WTC11 (cell line): ENCODE data around the gene HCFC1. TPM values are rescaled to one million over a fixed set of nuclear protein-coding genes. Genes with fewer than 3 reads are reported as not detected.

Source experiments
- ATAC-seq: fragments of 200-7000 bp; cut with Tn5 transposase; 2 replicates; pipeline ENCODE4 v1.10.0; 2021; ENCODE audit warnings: mild to moderate bottlenecking, moderate library complexity
- CTCF ChIA-PET: fragments of 300-600 bp; sonication (Branson Sonifier 250); formaldehyde crosslinking; loops from one replicate; lab custom pipeline; 2021; ENCODE audit warnings: antibody characterized with exemption; lab: Charles Lee
- POLR2A ChIA-PET: fragments of 350-600 bp; sonication (Branson Sonifier 250); formaldehyde crosslinking; loops from one replicate; lab custom pipeline; 2021; ENCODE audit warnings: antibody characterized with exemption; lab: Charles Lee
- DNase-seq: peaks from one replicate; pipeline ENCODE4 v3.0.0; 2021; ENCODE audit warnings: low spot score
- H3K27ac Mint-ChIP-seq: 2 replicates; pipeline ENCODE4 v1.8.0; 2021; ENCODE audit warnings: mixed read lengths
- H3K27me3 Mint-ChIP-seq: 2 replicates; pipeline ENCODE4 v1.8.0; 2021; ENCODE audit warnings: low read depth, mild to moderate bottlenecking, moderate library complexity, mixed read lengths
- H3K36me3 Mint-ChIP-seq: 2 replicates; pipeline ENCODE4 v1.8.0; 2021; ENCODE audit warnings: mixed read lengths
- H3K4me1 Mint-ChIP-seq: 2 replicates; pipeline ENCODE4 v1.8.0; 2022; ENCODE audit warnings: mixed read lengths
- H3K4me3 Mint-ChIP-seq: 2 replicates; pipeline ENCODE4 v1.8.0; 2021; ENCODE audit warnings: mild to moderate bottlenecking, moderate library complexity, mixed read lengths
- H3K9me3 Mint-ChIP-seq: 2 replicates; pipeline ENCODE4 v1.8.0; 2021; ENCODE audit warnings: mixed read lengths
- CREM ChIP-seq: sonication (generic); formaldehyde crosslinking; IDR thresholded peaks from 2 replicates; pipeline ENCODE4 v1.8.1; 2022; ENCODE audit warnings: mild to moderate bottlenecking, missing genetic modification reagents, moderate library complexity
- ELF4 ChIP-seq: sonication (generic); formaldehyde crosslinking; IDR thresholded peaks from 2 replicates; pipeline ENCODE4 v1.8.1; 2022; ENCODE audit warnings: low read depth, mild to moderate bottlenecking, moderate library complexity, missing genetic modification reagents
- HMGA2 ChIP-seq: fragments of 250-450 bp; sonication (Bioruptor Pico); IDR thresholded peaks from 2 replicates; pipeline ENCODE4 v1.4.0; 2021; ENCODE audit warnings: mild to moderate bottlenecking, moderate library complexity
- JUN ChIP-seq: sonication (generic); formaldehyde crosslinking; IDR thresholded peaks from 2 replicates; pipeline ENCODE4 v1.8.0; 2023; ENCODE audit warnings: mild to moderate bottlenecking, missing genetic modification reagents
- MXD4 ChIP-seq: fragments of 250-450 bp; sonication (Bioruptor Pico); IDR thresholded peaks from 2 replicates; pipeline ENCODE4 v1.8.0; 2021; ENCODE audit warnings: mild to moderate bottlenecking, moderate library complexity, borderline replicate concordance
- NR3C1 ChIP-seq: sonication (generic); formaldehyde crosslinking; conservative IDR thresholded peaks from 2 replicates; pipeline ENCODE4 v1.8.1; 2023; ENCODE audit warnings: low read depth, mild to moderate bottlenecking, missing genetic modification reagents
- TEAD1 ChIP-seq: sonication (generic); formaldehyde crosslinking; IDR thresholded peaks from 2 replicates; pipeline ENCODE4 v1.8.0; 2022; ENCODE audit warnings: mild to moderate bottlenecking, missing genetic modification reagents
- ZNF232 ChIP-seq: sonication (generic); formaldehyde crosslinking; IDR thresholded peaks from 2 replicates; pipeline ENCODE4 v1.8.0; 2022; ENCODE audit warnings: mild to moderate bottlenecking, missing genetic modification reagents
- ZNF263 ChIP-seq: sonication (generic); formaldehyde crosslinking; IDR thresholded peaks from 2 replicates; pipeline ENCODE4 v1.8.1; 2022; ENCODE audit warnings: low read depth, mild to moderate bottlenecking, moderate library complexity, missing genetic modification reagents
- ZNF396 ChIP-seq: fragments of 250-450 bp; sonication (Bioruptor Pico); IDR thresholded peaks from 2 replicates; pipeline ENCODE4 v1.8.0; 2021; ENCODE audit warnings: mild to moderate bottlenecking, moderate library complexity, borderline replicate concordance
- total RNA-seq: library from RNA; stranded (reverse); gene quantifications from 3 replicates; pipeline ENCODE4 v1.2.3, GENCODE V29; 2021
- TF ChIP-seq, protein P1 (sequence below): fragments of 250-450 bp; sonication (Bioruptor Pico); IDR thresholded peaks from 2 replicates; pipeline ENCODE4 v1.9.0; 2021; ENCODE audit warnings: mild to moderate bottlenecking
- TF ChIP-seq, protein P2 (sequence below): sonication (generic); formaldehyde crosslinking; IDR thresholded peaks from 2 replicates; pipeline ENCODE4 v1.8.1; 2023; ENCODE audit warnings: mild to moderate bottlenecking, missing genetic modification reagents, borderline replicate concordance
- TF ChIP-seq, protein P3 (sequence below): sonication (generic); formaldehyde crosslinking; IDR thresholded peaks from 2 replicates; pipeline ENCODE4 v1.8.0; 2023; ENCODE audit warnings: missing genetic modification reagents
- TF ChIP-seq, protein P4 (sequence below): fragments of 250-450 bp; sonication (Bioruptor Pico); IDR thresholded peaks from 2 replicates; pipeline ENCODE4 v1.9.0; 2021; ENCODE audit warnings: mild to moderate bottlenecking, borderline replicate concordance
- TF ChIP-seq, protein P5 (sequence below): sonication (generic); formaldehyde crosslinking; conservative IDR thresholded peaks from 2 replicates; pipeline ENCODE4 v1.8.1; 2023; ENCODE audit warnings: mild to moderate bottlenecking, low read depth, missing genetic modification reagents, moderate library complexity
- TF ChIP-seq, protein P6 (sequence below): sonication (generic); formaldehyde crosslinking; IDR thresholded peaks from 2 replicates; pipeline ENCODE4 v1.8.1; 2023; ENCODE audit warnings: mild to moderate bottlenecking, moderate library complexity, missing genetic modification reagents
- TF ChIP-seq, protein P7 (sequence below): sonication (generic); formaldehyde crosslinking; IDR thresholded peaks from 2 replicates; pipeline ENCODE4 v1.8.0; 2022; ENCODE audit warnings: mild to moderate bottlenecking, missing genetic modification reagents
- TF ChIP-seq, protein P8 (sequence below): sonication (generic); formaldehyde crosslinking; IDR thresholded peaks from 2 replicates; pipeline ENCODE4 v1.8.1; 2023; ENCODE audit warnings: mild to moderate bottlenecking, missing genetic modification reagents

HCFC1 gene
- total RNA-seq, 1 experiment from 2014 or later: 130 TPM

DNA sequence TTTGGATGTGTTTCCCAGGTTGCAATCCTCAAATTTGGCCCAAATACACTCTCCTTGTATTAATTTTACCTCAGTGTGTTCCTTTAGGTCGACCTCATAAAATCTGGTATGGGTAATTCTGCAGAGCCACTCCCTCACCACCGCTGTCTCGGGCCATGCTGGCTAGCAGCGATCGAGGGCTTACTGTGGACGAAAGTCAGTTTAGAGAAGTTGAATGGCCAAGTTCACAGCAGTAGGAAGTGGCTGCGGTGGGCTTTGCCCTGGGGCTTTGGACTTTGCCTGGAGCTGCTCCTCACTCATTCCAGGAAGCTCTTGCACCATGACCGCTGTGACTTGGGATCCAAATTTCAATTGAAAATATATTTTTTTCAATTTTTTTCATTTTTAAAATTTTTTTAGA lies 20.6 kb upstream of the HCFC1 start (continued):
- TF ChIP-seq NR3C1 (no peak), JUN (CRISPR knock-in tag) (no peak)
- TF ChIP-seq, protein P1, sequence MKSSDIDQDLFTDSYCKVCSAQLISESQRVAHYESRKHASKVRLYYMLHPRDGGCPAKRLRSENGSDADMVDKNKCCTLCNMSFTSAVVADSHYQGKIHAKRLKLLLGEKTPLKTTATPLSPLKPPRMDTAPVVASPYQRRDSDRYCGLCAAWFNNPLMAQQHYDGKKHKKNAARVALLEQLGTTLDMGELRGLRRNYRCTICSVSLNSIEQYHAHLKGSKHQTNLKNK: no peak
- TF ChIP-seq, protein P2, sequence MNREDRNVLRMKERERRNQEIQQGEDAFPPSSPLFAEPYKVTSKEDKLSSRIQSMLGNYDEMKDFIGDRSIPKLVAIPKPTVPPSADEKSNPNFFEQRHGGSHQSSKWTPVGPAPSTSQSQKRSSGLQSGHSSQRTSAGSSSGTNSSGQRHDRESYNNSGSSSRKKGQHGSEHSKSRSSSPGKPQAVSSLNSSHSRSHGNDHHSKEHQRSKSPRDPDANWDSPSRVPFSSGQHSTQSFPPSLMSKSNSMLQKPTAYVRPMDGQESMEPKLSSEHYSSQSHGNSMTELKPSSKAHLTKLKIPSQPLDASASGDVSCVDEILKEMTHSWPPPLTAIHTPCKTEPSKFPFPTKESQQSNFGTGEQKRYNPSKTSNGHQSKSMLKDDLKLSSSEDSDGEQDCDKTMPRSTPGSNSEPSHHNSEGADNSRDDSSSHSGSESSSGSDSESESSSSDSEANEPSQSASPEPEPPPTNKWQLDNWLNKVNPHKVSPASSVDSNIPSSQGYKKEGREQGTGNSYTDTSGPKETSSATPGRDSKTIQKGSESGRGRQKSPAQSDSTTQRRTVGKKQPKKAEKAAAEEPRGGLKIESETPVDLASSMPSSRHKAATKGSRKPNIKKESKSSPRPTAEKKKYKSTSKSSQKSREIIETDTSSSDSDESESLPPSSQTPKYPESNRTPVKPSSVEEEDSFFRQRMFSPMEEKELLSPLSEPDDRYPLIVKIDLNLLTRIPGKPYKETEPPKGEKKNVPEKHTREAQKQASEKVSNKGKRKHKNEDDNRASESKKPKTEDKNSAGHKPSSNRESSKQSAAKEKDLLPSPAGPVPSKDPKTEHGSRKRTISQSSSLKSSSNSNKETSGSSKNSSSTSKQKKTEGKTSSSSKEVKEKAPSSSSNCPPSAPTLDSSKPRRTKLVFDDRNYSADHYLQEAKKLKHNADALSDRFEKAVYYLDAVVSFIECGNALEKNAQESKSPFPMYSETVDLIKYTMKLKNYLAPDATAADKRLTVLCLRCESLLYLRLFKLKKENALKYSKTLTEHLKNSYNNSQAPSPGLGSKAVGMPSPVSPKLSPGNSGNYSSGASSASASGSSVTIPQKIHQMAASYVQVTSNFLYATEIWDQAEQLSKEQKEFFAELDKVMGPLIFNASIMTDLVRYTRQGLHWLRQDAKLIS (CRISPR knock-in tag): no peak
- TF ChIP-seq, protein P3, sequence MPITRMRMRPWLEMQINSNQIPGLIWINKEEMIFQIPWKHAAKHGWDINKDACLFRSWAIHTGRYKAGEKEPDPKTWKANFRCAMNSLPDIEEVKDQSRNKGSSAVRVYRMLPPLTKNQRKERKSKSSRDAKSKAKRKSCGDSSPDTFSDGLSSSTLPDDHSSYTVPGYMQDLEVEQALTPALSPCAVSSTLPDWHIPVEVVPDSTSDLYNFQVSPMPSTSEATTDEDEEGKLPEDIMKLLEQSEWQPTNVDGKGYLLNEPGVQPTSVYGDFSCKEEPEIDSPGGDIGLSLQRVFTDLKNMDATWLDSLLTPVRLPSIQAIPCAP (CRISPR knock-in tag): no peak

DNA sequence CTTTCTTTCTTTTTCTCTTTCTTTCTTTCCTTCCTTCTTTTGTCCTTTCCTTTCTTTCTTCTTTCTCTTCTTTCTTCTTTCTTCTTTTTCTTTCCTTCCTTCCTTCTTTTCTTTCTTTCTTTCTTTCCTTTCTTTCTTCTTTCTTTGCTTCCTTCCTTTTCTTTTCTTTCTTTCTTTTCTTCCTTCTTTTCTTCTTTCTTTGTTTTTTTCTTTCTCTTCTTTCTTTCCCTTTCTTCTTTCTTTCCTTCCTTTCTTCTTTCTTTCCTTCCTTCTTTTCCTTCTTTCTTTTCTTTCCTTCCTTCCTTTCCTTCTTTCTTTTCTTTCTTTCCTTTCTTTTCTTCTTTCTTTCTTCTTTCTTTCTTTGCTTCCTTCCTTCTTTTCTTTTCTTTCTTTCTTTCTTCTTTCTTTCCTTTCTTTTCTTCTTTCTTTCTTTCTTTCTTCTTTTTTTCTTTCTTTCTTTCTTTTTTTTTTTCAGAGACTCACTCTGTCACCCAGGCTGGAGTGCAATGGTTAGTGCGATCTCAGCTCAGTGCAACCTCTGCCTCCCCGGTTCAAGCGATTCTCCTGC lies 19.5 kb upstream of the HCFC1 start:
- POLR2A ChIA-PET: no interaction called here
- Mint-ChIP-seq H3K27me3 (no peaks in the 10 kb centered on the region), H3K4me3 (no peak overlapping the region), H3K27ac (no peak overlapping the region), H3K4me1 (no peaks in the 10 kb centered on the region), H3K36me3 (no peaks in the 10 kb centered on the region), H3K9me3 (no peaks in the 10 kb centered on the region)
- CTCF ChIA-PET: no interaction called here
- ATAC-seq: no peak
- no peak for DNase-seq
- TF ChIP-seq, protein P4, sequence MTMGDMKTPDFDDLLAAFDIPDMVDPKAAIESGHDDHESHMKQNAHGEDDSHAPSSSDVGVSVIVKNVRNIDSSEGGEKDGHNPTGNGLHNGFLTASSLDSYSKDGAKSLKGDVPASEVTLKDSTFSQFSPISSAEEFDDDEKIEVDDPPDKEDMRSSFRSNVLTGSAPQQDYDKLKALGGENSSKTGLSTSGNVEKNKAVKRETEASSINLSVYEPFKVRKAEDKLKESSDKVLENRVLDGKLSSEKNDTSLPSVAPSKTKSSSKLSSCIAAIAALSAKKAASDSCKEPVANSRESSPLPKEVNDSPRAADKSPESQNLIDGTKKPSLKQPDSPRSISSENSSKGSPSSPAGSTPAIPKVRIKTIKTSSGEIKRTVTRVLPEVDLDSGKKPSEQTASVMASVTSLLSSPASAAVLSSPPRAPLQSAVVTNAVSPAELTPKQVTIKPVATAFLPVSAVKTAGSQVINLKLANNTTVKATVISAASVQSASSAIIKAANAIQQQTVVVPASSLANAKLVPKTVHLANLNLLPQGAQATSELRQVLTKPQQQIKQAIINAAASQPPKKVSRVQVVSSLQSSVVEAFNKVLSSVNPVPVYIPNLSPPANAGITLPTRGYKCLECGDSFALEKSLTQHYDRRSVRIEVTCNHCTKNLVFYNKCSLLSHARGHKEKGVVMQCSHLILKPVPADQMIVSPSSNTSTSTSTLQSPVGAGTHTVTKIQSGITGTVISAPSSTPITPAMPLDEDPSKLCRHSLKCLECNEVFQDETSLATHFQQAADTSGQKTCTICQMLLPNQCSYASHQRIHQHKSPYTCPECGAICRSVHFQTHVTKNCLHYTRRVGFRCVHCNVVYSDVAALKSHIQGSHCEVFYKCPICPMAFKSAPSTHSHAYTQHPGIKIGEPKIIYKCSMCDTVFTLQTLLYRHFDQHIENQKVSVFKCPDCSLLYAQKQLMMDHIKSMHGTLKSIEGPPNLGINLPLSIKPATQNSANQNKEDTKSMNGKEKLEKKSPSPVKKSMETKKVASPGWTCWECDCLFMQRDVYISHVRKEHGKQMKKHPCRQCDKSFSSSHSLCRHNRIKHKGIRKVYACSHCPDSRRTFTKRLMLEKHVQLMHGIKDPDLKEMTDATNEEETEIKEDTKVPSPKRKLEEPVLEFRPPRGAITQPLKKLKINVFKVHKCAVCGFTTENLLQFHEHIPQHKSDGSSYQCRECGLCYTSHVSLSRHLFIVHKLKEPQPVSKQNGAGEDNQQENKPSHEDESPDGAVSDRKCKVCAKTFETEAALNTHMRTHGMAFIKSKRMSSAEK (CRISPR knock-in tag): no peak
- TF ChIP-seq ZNF232 (CRISPR knock-in tag): no peak
- TF ChIP-seq, protein P5, sequence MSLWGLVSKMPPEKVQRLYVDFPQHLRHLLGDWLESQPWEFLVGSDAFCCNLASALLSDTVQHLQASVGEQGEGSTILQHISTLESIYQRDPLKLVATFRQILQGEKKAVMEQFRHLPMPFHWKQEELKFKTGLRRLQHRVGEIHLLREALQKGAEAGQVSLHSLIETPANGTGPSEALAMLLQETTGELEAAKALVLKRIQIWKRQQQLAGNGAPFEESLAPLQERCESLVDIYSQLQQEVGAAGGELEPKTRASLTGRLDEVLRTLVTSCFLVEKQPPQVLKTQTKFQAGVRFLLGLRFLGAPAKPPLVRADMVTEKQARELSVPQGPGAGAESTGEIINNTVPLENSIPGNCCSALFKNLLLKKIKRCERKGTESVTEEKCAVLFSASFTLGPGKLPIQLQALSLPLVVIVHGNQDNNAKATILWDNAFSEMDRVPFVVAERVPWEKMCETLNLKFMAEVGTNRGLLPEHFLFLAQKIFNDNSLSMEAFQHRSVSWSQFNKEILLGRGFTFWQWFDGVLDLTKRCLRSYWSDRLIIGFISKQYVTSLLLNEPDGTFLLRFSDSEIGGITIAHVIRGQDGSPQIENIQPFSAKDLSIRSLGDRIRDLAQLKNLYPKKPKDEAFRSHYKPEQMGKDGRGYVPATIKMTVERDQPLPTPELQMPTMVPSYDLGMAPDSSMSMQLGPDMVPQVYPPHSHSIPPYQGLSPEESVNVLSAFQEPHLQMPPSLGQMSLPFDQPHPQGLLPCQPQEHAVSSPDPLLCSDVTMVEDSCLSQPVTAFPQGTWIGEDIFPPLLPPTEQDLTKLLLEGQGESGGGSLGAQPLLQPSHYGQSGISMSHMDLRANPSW (CRISPR knock-in tag): no peak
- TF ChIP-seq, protein P6, sequence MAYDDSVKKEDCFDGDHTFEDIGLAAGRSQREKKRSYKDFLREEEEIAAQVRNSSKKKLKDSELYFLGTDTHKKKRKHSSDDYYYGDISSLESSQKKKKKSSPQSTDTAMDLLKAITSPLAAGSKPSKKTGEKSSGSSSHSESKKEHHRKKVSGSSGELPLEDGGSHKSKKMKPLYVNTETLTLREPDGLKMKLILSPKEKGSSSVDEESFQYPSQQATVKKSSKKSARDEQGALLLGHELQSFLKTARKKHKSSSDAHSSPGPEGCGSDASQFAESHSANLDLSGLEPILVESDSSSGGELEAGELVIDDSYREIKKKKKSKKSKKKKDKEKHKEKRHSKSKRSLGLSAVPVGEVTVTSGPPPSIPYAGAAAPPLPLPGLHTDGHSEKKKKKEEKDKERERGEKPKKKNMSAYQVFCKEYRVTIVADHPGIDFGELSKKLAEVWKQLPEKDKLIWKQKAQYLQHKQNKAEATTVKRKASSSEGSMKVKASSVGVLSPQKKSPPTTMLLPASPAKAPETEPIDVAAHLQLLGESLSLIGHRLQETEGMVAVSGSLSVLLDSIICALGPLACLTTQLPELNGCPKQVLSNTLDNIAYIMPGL (CRISPR knock-in tag): no peak
- TF ChIP-seq ELF4: no peak
- TF ChIP-seq, protein P7, sequence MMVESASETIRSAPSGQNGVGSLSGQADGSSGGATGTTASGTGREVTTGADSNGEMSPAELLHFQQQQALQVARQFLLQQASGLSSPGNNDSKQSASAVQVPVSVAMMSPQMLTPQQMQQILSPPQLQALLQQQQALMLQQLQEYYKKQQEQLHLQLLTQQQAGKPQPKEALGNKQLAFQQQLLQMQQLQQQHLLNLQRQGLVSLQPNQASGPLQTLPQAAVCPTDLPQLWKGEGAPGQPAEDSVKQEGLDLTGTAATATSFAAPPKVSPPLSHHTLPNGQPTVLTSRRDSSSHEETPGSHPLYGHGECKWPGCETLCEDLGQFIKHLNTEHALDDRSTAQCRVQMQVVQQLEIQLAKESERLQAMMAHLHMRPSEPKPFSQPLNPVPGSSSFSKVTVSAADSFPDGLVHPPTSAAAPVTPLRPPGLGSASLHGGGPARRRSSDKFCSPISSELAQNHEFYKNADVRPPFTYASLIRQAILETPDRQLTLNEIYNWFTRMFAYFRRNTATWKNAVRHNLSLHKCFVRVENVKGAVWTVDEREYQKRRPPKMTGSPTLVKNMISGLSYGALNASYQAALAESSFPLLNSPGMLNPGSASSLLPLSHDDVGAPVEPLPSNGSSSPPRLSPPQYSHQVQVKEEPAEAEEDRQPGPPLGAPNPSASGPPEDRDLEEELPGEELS (CRISPR knock-in tag): no peak
- no peak for TF ChIP-seq TEAD1 (CRISPR knock-in tag)
- no peak for TF ChIP-seq ZNF263 (CRISPR knock-in tag)
- TF ChIP-seq MXD4 (CRISPR knock-in tag): no peak
- TF ChIP-seq ZNF396 (CRISPR knock-in tag): no peak
- no peak for TF ChIP-seq CREM (CRISPR knock-in tag)
- no peak for TF ChIP-seq HMGA2 (CRISPR knock-in tag)
- TF ChIP-seq, protein P8, sequence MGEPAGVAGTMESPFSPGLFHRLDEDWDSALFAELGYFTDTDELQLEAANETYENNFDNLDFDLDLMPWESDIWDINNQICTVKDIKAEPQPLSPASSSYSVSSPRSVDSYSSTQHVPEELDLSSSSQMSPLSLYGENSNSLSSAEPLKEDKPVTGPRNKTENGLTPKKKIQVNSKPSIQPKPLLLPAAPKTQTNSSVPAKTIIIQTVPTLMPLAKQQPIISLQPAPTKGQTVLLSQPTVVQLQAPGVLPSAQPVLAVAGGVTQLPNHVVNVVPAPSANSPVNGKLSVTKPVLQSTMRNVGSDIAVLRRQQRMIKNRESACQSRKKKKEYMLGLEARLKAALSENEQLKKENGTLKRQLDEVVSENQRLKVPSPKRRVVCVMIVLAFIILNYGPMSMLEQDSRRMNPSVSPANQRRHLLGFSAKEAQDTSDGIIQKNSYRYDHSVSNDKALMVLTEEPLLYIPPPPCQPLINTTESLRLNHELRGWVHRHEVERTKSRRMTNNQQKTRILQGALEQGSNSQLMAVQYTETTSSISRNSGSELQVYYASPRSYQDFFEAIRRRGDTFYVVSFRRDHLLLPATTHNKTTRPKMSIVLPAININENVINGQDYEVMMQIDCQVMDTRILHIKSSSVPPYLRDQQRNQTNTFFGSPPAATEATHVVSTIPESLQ (CRISPR knock-in tag): no peak
